GM19035 (cell line): Measurements from ENCODE around the gene STAP2.

Experiments
- ATAC-seq: cut with Tn5 transposase; IDR thresholded peaks from one replicate; pipeline ENCODE4 v1.9.1; 2021; ENCODE audit not compliant: unreplicated experiment

Gene STAP2

GRCh38 chr19:4371247-4372164 lies 32.9 kb upstream of the STAP2 start:
- ATAC-seq, result no peak

GRCh38 chr19:4370418-4371041 lies 31.9 kb upstream of the STAP2 start:
- ATAC-seq, result no peak

GRCh38 chr19:4369888-4370260 lies 31.2 kb upstream of the STAP2 start:
- ATAC-seq, result peak; percentile 52

GRCh38 chr19:4369109-4369887 lies 30.7 kb upstream of the STAP2 start:
- peak; percentile 54 for ATAC-seq

- ATAC-seq, result no peak
Measured at GRCh38 chr19:4368128-4368820, 29.6 kb upstream of the STAP2 start.

GRCh38 chr19:4367781-4368127 lies 29.1 kb upstream of the STAP2 start:
- ATAC-seq, result no peak

GRCh38 chr19:4367336-4367723 lies 28.7 kb upstream of the STAP2 start:
- no peak for ATAC-seq

GRCh38 chr19:4366666-4367335 lies 28.2 kb upstream of the STAP2 start:
- ATAC-seq, result no peak

GRCh38 chr19:4365791-4366665 lies 27.4 kb upstream of the STAP2 start:
- ATAC-seq, result no peak

- ATAC-seq, result no peak
Measured at GRCh38 chr19:4365341-4365740, 26.7 kb upstream of the STAP2 start.

- no peak for ATAC-seq
Measured at GRCh38 chr19:4363571-4364304, 25.1 kb upstream of the STAP2 start.

- no peak for ATAC-seq
Measured at GRCh38 chr19:4362831-4363545, 24.4 kb upstream of the STAP2 start.

GRCh38 chr19:4362101-4362828 lies 23.6 kb upstream of the STAP2 start:
- no peak for ATAC-seq

- no peak for ATAC-seq
Measured at GRCh38 chr19:4361152-4362046, 22.8 kb upstream of the STAP2 start.

- no peak for ATAC-seq
Measured at GRCh38 chr19:4360641-4361151, 22.1 kb upstream of the STAP2 start.

- no peak for ATAC-seq
Measured at GRCh38 chr19:4360081-4360569, 21.5 kb upstream of the STAP2 start.
